ENCODE results near the gene UQCC3.
A peak's percentile ranks its signal among the peaks of the same experiment; 100 is the strongest.

GRCh38 chr11:62627713-62628112 is 43.8 kb upstream of the UQCC3 start:
- TF ChIP-seq CTCF (IDR thresholded peaks at IDR 0.05; ENCODE audit: borderline replicate concordance, extremely low read depth, low read length, poor library complexity, severe bottlenecking) (peak; percentile 31), EZH2 (IDR thresholded peaks at IDR 0.05; ENCODE audit: borderline replicate concordance, low read depth, low read length, severe bottlenecking) (no peak)

All from DND-41 (cell line).